ENCODE measurements around the gene POLR3B. TPM values are rescaled to one million over a fixed set of nuclear protein-coding genes. Genes with fewer than 3 reads are reported as not detected.
"Not testable (repeated sequence)": the region's sequence is repeated elsewhere in the genome, so short reads cannot be mapped to it uniquely, and the experiment has no call there.

Gene POLR3B
- total RNA-seq, 2 donors from 2014 or later = 5.9 to 9.6 TPM

- H3K27me3 Mint-ChIP-seq (ENCODE audit: low read depth) = no peaks in the 10 kb centered on the region
- peak overlapping the region; percentile 85 for H3K27ac Mint-ChIP-seq
- DNase-seq = no peak
- no peaks in the 10 kb centered on the region for H3K36me3 Mint-ChIP-seq (ENCODE audit: insufficient read depth in 2 of 2)
- no peaks in the 10 kb centered on the region for H3K9me3 Mint-ChIP-seq
- H3K4me1 Mint-ChIP-seq (ENCODE audit: low read depth) = peaks cover 19% of the 10 kb centered on the region
- H3K4me3 Mint-ChIP-seq = peak overlapping the region; percentile 85 to 92
- ATAC-seq (replicated peaks in 1 of 2) = no peak
Observed at GRCh38 chr12:106358396-106359241, 1.1 kb downstream of the POLR3B start.

- Mint-ChIP-seq H3K9me3 (no peaks in the 10 kb centered on the region), H3K27ac (no peak overlapping the region), H3K4me3 (no peak overlapping the region), H3K36me3 (ENCODE audit: insufficient read depth in 2 of 2) (peaks cover 2 to 7% of the 10 kb centered on the region in 2 donors), H3K4me1 (ENCODE audit: low read depth) (peaks cover 19% of the 10 kb centered on the region), H3K27me3 (ENCODE audit: low read depth) (no peaks in the 10 kb centered on the region)
- ATAC-seq (replicated peaks in 1 of 2) = no peak
- no peak for DNase-seq
Observed at GRCh38 chr12:106359646-106360399, 2.3 kb downstream of the POLR3B start.

GRCh38 chr12:106360400-106360994 lies 2.9 kb downstream of the POLR3B start:
- no peak overlapping the region for H3K4me3 Mint-ChIP-seq
- peaks cover 2 to 7% of the 10 kb centered on the region in 2 donors for H3K36me3 Mint-ChIP-seq (ENCODE audit: insufficient read depth in 2 of 2)
- H3K27me3 Mint-ChIP-seq (ENCODE audit: low read depth) = no peaks in the 10 kb centered on the region
- peaks cover 19% of the 10 kb centered on the region for H3K4me1 Mint-ChIP-seq (ENCODE audit: low read depth)
- ATAC-seq (replicated peaks in 1 of 2) (no peak), DNase-seq (no peak)
- no peaks in the 10 kb centered on the region for H3K9me3 Mint-ChIP-seq
- no peak overlapping the region for H3K27ac Mint-ChIP-seq

GRCh38 chr12:106362971-106363370 lies 5.4 kb downstream of the POLR3B start:
- DNase-seq (no peak), ATAC-seq (replicated peaks in 1 of 2) (no peak)
- Mint-ChIP-seq H3K36me3 (ENCODE audit: insufficient read depth in 2 of 2) (peaks cover 4 to 7% of the 10 kb centered on the region in 2 donors), H3K9me3 (no peaks in the 10 kb centered on the region), H3K27ac (no peak overlapping the region), H3K27me3 (ENCODE audit: low read depth) (no peaks in the 10 kb centered on the region), H3K4me3 (no peak overlapping the region), H3K4me1 (ENCODE audit: low read depth) (peaks cover 11% of the 10 kb centered on the region)

- DNase-seq = no peak
- H3K36me3 Mint-ChIP-seq (ENCODE audit: insufficient read depth in 2 of 2) = peaks cover 4 to 7% of the 10 kb centered on the region in 2 donors
- no peak overlapping the region for H3K27ac Mint-ChIP-seq
- ATAC-seq (replicated peaks in 1 of 2) = no peak
- no peaks in the 10 kb centered on the region for H3K9me3 Mint-ChIP-seq
- H3K4me1 Mint-ChIP-seq (ENCODE audit: low read depth) = no peaks in the 10 kb centered on the region
- no peak overlapping the region for H3K4me3 Mint-ChIP-seq
- H3K27me3 Mint-ChIP-seq (ENCODE audit: low read depth) = no peaks in the 10 kb centered on the region
Observed at GRCh38 chr12:106364261-106364660, 6.7 kb downstream of the POLR3B start.

GRCh38 chr12:106369624-106370346 lies 12.2 kb downstream of the POLR3B start:
- Mint-ChIP-seq H3K36me3 (ENCODE audit: insufficient read depth in 2 of 2) (peaks cover 7 to 11% of the 10 kb centered on the region in 2 donors), H3K27me3 (ENCODE audit: low read depth) (no peaks in the 10 kb centered on the region)
- DNase-seq = no peak

GRCh38 chr12:106378788-106379187 lies 21.2 kb downstream of the POLR3B start:
- no peak overlapping the region for H3K4me3 Mint-ChIP-seq
- peaks cover 11 to 33% of the 10 kb centered on the region in 2 donors for H3K36me3 Mint-ChIP-seq (ENCODE audit: insufficient read depth in 2 of 2)
- H3K9me3 Mint-ChIP-seq = no peaks in the 10 kb centered on the region
- ATAC-seq (replicated peaks in 1 of 2) (no peak), DNase-seq (no peak)
- no peak overlapping the region for H3K27ac Mint-ChIP-seq
- H3K27me3 Mint-ChIP-seq (ENCODE audit: low read depth) = no peaks in the 10 kb centered on the region
- peaks cover 8% of the 10 kb centered on the region for H3K4me1 Mint-ChIP-seq (ENCODE audit: low read depth)

More at GRCh38 chr12:106369624-106370346, 12.2 kb downstream of the POLR3B start:
- no peak for ATAC-seq (replicated peaks in 1 of 2)
- H3K4me1 Mint-ChIP-seq (ENCODE audit: low read depth) = no peaks in the 10 kb centered on the region
- no peak overlapping the region for H3K27ac Mint-ChIP-seq
- no peak overlapping the region for H3K4me3 Mint-ChIP-seq
- peaks cover 0 to 3% of the 10 kb centered on the region in 2 donors for H3K9me3 Mint-ChIP-seq

GRCh38 chr12:106380954-106381353 lies 23.4 kb downstream of the POLR3B start:
- H3K4me1 Mint-ChIP-seq (ENCODE audit: low read depth) = peaks cover 8% of the 10 kb centered on the region
- no peak overlapping the region for H3K27ac Mint-ChIP-seq
- H3K27me3 Mint-ChIP-seq (ENCODE audit: low read depth) = no peaks in the 10 kb centered on the region
- no peak overlapping the region for H3K4me3 Mint-ChIP-seq
- ATAC-seq (replicated peaks in 1 of 2) (peak; percentile 41 to 51), DNase-seq (no peak)
- no peaks in the 10 kb centered on the region for H3K9me3 Mint-ChIP-seq
- peaks cover 11 to 26% of the 10 kb centered on the region in 2 donors for H3K36me3 Mint-ChIP-seq (ENCODE audit: insufficient read depth in 2 of 2)

- peaks cover 11 to 30% of the 10 kb centered on the region in 2 donors for H3K36me3 Mint-ChIP-seq (ENCODE audit: insufficient read depth in 2 of 2)
- H3K27me3 Mint-ChIP-seq (ENCODE audit: low read depth); H3K4me3 Mint-ChIP-seq; H3K4me1 Mint-ChIP-seq (ENCODE audit: low read depth); ATAC-seq (replicated peaks in 1 of 2); DNase-seq; H3K9me3 Mint-ChIP-seq; H3K27ac Mint-ChIP-seq: not testable (repeated sequence)
Observed at GRCh38 chr12:106381866-106382265, 24.3 kb downstream of the POLR3B start.

GRCh38 chr12:106386813-106387535 lies 29.4 kb downstream of the POLR3B start:
- no peak overlapping the region for H3K4me3 Mint-ChIP-seq
- H3K4me1 Mint-ChIP-seq (ENCODE audit: low read depth) = no peaks in the 10 kb centered on the region
- no peak overlapping the region for H3K27ac Mint-ChIP-seq
- H3K36me3 Mint-ChIP-seq (ENCODE audit: insufficient read depth in 2 of 2) = peaks cover 7 to 11% of the 10 kb centered on the region in 2 donors
- no peak for DNase-seq
- H3K27me3 Mint-ChIP-seq (ENCODE audit: low read depth) = no peaks in the 10 kb centered on the region
- no peak for ATAC-seq (replicated peaks in 1 of 2)
- H3K9me3 Mint-ChIP-seq = no peaks in the 10 kb centered on the region

- no peak overlapping the region for H3K27ac Mint-ChIP-seq
- no peak for ATAC-seq (replicated peaks in 1 of 2)
- H3K4me3 Mint-ChIP-seq = no peak overlapping the region
- H3K4me1 Mint-ChIP-seq (ENCODE audit: low read depth) = no peaks in the 10 kb centered on the region
- DNase-seq = no peak
- H3K27me3 Mint-ChIP-seq (ENCODE audit: low read depth) = no peaks in the 10 kb centered on the region
- no peaks in the 10 kb centered on the region for H3K9me3 Mint-ChIP-seq
- H3K36me3 Mint-ChIP-seq (ENCODE audit: insufficient read depth in 2 of 2) = peaks cover 3 to 4% of the 10 kb centered on the region in 2 donors
Observed at GRCh38 chr12:106387848-106388377, 30.4 kb downstream of the POLR3B start.

GRCh38 chr12:106389151-106389550 lies 31.6 kb downstream of the POLR3B start:
- ATAC-seq (replicated peaks in 1 of 2) = no peak
- no peak for DNase-seq
- H3K36me3 Mint-ChIP-seq (ENCODE audit: insufficient read depth in 2 of 2) = peaks cover 2 to 12% of the 10 kb centered on the region in 2 donors
- no peak overlapping the region for H3K27ac Mint-ChIP-seq
- no peaks in the 10 kb centered on the region for H3K4me1 Mint-ChIP-seq (ENCODE audit: low read depth)
- H3K9me3 Mint-ChIP-seq = no peaks in the 10 kb centered on the region
- no peaks in the 10 kb centered on the region for H3K27me3 Mint-ChIP-seq (ENCODE audit: low read depth)
- no peak overlapping the region for H3K4me3 Mint-ChIP-seq

Measured in activated T-cell treated with anti-CD3 and anti-CD28 coated beads, Interleukin-2, amount 50 U/mL, for 72 hours (primary cell).